Fibroblast of skin of scalp (primary cell): Measurements from ENCODE around the gene PSENEN.
"Not testable (repeated sequence)": the region's sequence is repeated elsewhere in the genome, so short reads cannot be mapped to it uniquely, and the experiment has no call there.

Source experiments
- DNase-seq: peaks from one replicate; pipeline ENCODE4 v3.0.0-alpha.2; 2013

Gene PSENEN

DNA sequence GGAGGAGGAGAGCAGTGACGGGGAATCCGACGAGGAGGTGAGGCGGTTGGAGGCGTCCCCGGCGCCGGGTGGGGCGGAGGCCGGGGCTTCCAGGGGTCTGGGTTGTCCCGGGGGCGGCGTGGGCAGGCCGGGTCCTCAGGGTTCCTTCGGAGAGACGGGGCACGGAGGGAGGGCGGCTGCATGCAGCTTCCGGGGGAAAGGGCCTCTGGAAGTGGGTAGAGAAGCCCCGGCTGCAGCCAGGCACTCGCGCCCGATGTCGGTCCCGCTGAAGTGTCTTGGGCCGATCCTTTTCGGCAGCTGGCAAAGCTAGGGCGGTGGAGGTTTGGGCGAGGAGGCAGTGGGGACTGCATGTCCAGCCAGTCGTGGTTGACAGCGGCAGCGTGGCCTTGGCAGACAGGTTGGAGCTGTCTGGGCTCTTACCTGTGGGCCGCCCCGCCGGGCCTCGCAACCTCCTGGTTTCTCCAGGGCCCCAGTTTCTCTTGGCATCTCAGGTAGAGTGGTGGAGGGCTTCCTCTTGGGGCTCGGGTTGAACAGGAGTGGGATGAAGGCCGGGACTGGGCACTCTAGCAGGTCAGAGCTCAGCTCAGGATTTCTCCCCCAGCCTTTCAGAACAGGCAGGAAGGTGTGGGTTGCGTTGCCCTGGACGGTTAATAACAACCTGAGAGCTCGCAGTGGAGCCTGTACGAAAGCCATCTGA lies 27.0 kb upstream of the PSENEN start:
- DNase-seq, result no peak

DNA sequence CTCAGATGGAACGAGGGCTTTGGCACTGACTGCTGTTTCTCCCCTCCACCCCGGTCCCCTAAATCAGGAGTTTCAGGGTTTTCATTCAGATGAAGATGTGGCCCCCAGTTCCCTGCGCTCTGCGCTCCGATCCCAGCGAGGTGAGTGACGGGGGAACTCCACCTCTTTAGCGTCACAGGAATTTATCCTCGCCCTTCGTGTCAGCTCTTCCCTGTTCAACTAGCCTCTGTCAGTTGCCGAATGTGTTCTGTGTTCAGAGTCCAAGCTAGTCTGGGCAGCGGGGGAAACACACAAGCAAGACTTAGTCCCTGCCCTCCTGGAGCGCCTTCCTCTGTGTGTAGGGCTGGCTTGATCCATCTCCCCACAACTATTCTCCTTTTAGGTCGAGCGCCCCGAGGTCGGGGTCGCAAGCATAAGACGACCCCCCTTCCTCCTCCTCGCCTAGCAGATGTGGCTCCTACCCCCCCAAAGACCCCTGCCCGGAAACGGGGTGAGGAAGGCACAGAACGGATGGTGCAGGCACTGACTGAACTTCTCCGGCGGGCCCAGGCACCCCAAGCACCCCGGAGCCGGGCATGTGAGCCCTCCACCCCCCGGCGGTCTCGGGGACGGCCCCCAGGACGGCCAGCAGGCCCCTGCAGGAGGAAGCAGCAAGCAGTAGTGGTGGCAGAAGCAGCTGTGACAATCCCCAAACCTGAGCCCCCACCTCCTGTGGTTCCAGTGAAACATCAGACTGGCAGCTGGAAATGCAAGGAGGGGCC lies 25.9 kb upstream of the PSENEN start:
- DNase-seq, result no peak

DNA sequence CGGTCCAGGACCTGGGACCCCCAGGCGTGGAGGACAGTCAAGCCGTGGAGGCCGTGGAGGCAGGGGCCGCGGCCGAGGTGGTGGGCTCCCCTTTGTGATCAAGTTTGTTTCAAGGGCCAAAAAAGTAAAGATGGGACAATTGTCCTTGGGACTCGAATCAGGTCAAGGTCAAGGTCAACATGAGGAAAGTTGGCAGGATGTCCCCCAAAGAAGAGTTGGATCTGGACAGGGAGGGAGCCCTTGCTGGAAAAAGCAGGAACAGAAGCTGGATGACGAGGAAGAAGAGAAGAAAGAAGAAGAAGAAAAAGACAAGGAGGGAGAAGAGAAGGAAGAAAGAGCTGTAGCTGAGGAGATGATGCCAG lies 25.3 kb upstream of the PSENEN start:
- no peak for DNase-seq

- DNase-seq, result no peak
Measured at GRCh38 chr19:35720648-35721047, 24.8 kb upstream of the PSENEN start.

GRCh38 chr19:35721374-35721773 lies 24.1 kb upstream of the PSENEN start:
- DNase-seq, result no peak

DNA sequence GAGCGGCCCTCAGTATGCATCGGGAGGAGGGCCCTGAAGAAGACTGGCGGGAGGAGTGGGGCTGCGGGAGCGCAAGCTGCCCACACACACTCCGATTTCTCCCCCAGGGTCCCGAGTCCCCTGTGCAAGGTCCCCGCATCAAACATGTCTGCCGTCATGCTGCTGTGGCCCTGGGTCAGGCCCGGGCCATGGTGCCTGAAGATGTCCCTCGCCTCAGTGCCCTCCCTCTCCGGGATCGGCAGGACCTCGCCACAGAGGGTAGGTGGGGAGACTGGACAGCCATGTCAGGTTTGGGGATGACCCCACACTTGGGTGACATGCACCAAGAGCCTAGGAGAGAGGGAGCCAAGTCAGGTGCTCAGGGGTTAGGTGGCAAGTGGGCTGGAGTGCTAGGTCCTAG lies 23.0 kb upstream of the PSENEN start:
- DNase-seq, result no peak

- DNase-seq, result no peak
Measured at GRCh38 chr19:35722897-35723296, 22.6 kb upstream of the PSENEN start.

DNA sequence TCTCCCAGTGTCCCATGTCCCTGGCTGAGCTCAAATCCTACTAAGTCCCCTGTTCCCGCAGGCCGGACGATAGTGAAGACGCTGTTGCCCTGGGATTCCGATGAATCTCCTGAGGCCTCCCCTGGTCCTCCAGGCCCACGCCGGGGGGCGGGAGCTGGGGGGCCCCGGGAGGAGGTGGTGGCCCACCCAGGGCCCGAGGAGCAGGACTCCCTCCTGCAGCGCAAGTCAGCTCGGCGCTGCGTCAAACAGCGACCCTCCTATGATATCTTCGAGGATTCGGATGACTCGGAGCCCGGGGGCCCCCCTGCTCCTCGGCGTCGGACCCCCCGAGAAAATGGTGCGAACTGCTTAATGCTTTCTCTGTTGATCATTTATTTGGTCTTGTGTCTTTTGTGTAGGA lies 21.8 kb upstream of the PSENEN start:
- DNase-seq, result no peak

DNA sequence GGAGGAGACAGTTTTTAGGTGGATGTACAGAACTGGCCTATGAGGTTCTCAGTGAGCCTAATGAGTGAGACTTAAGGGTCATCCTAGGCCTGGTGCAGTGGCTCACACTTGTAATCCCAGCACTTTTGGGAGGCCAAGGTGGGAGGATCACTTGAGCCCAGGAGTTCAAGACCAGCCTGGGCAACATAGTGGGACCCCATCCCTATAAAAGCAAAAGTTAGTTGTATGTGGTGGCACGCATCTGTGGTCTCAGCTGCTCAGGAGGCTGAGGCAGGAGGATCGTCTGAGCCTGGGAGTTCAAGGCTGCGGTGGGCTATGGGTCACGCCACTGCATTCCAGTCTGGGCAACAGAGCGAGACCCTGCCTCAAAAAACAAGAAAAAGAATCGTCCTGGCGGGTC lies 21.3 kb upstream of the PSENEN start:
- not testable (repeated sequence) for DNase-seq

GRCh38 chr19:35724560-35724959 lies 20.9 kb upstream of the PSENEN start:
- DNase-seq, result no peak

DNA sequence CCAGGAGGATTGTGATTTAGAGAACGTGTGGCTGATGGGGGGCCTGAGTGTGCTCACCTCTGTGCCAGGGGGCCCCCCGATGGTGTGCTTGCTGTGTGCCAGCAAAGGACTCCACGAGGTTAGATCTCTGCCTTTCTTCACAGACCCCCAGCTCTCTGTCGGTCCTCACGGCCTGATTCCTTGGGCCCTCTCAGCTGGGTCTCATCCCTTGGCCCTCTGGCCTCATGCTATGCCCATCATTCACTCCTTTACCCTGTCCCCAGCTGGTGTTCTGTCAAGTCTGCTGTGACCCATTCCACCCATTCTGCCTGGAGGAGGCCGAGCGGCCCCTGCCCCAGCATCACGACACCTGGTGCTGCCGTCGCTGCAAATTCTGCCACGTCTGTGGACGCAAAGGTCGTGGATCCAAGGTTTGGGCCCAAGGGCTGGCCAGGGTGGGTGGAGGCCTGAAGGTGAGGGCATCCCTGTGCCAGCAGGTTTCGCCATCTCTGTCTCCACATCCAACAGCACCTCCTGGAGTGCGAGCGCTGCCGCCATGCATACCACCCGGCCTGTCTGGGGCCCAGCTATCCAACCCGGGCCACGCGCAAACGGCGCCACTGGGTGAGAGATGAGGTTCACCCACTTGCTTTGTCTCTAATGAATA lies 20.1 kb upstream of the PSENEN start:
- DNase-seq, result no peak

- no peak for DNase-seq
Measured at GRCh38 chr19:35727053-35727955, 18.1 kb upstream of the PSENEN start.

DNA sequence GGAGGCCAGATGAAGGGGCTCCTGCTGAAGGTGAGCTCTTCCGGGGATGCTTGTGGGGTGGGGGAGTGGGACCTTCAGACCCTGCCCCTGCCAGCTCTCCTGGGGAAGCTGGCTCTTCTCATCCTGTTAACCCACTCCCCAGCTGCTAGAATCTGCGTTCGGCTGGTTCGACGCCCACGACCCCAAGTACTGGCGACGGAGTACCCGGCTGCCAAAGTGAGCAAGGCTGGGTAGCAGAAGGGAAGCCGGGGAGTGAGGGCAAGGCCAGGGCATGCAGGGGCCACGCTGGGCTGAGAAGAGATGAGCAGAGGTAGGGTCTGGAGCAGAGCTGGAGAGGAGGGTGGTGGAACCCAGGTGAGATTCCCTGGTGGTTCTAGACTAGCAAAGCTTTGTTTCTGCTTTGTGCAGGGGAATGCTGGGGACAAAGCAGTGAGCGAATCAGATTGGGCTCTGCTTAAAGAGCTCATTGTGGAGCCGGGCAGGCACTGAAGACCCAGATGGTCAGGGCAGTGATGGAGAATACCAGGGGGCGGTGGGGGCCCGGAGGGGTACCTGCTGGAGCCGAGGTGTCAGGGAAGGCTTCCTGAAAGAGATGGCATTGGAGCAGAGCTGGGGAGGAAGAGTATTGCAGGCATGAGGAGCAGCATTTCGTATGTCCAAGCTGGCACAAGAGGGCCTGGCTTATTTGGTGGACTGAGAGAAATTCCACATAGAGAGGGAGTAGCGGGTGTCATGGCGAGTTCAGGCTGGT lies 17.3 kb upstream of the PSENEN start:
- DNase-seq, result no peak

- no peak for DNase-seq
Measured at GRCh38 chr19:35729021-35729420, 16.4 kb upstream of the PSENEN start.

DNA sequence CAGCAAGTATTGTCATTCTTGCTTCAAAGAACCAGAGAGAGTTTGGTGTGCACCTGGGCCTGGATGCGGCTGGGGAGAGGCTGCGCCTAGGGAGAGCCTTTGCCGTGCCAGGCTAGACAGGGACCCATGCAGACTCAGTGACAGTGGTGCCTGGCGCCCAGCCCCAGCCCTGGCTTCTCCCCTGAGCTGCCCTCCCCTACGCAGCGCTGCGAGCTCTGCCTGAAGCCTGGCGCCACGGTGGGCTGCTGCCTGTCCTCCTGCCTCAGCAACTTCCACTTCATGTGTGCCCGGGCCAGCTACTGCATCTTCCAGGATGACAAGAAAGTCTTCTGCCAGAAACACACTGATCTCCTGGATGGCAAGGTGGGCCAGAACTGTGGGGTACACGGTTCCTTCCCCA lies 15.7 kb upstream of the PSENEN start:
- no peak for DNase-seq

DNA sequence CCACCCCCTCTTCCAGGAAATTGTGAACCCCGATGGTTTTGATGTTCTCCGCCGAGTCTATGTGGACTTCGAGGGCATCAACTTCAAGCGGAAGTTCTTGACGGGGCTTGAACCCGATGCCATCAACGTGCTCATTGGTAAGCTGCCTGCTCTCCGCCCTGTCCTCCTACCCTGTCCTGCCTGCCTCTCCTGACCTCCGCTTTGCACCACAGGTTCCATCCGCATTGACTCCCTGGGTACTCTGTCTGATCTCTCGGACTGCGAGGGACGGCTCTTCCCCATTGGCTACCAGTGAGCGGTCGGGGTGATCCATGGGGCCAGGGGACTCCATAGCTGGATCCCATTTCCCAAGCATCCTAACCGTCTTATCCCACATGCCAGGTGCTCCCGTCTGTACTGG lies 15.1 kb upstream of the PSENEN start:
- no peak for DNase-seq

DNA sequence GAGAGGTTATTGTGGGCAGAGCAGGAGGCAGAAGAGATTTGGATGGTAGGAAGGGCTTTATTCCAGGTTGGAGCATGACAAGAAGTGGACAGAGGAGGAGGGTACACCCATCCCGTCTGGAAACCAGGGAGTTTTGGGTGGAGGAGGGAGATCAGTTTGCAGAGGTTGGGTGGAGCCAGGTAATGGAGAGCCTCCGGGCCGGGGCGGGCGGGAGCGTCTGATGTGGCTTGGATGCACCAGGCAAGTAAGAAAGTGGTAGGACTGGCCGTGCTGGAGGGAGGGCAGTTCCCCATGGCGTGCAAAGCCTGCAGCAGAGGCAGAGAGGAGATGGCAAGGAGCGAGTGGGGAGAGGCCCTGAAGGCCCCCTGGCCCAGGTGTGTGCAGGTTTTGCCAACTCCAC lies 14.1 kb upstream of the PSENEN start:
- no peak for DNase-seq

DNA sequence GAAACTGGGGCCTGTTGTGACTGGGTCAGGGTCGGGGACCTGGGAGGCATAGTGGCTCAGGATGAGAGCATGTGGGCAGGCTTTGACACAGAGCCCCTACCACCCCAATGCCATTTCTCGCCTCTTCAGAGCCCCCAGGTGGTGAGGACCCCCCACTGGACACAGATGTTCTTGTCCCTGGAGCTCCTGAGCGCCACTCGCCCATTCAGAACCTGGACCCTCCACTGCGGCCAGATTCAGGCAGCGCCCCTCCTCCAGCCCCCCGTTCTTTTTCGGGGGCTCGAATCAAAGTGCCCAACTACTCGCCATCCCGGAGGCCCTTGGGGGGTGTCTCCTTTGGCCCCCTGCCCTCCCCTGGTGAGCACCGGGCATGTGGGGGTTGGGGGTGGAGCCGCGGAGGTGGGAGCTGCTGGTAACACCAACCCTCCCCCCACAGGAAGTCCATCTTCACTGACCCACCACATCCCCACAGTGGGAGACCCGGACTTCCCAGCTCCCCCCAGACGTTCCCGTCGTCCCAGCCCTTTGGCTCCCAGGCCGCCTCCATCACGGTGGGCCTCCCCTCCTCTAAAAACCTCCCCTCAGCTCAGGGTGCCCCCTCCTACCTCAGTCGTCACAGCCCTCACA lies 13.6 kb upstream of the PSENEN start:
- no peak for DNase-seq

- no peak for DNase-seq
Measured at GRCh38 chr19:35732540-35733179, 12.8 kb upstream of the PSENEN start.

- no peak for DNase-seq
Measured at GRCh38 chr19:35733180-35734125, 12.0 kb upstream of the PSENEN start.
